ENCODE measurements around the gene TTF2. TPM values are rescaled to one million over a fixed set of nuclear protein-coding genes. Genes with fewer than 3 reads are reported as not detected.
"Not testable (repeated sequence)": the region's sequence is repeated elsewhere in the genome, so short reads cannot be mapped to it uniquely, and the experiment has no call there.

The TTF2 gene
- total RNA-seq, 4 donors from 2014 or later: 12.9 to 37.5 (median 19.3) TPM

GRCh38 chr1:117146575-117147340, 86.6 kb downstream of the TTF2 start:
- TF ChIP-seq POLR2A (IDR thresholded peaks at IDR 0.05): no peak
- TF ChIP-seq CTCF (IDR thresholded peaks at IDR 0.05): no peak
- no peak for TF ChIP-seq EP300 (IDR thresholded peaks at IDR 0.05)
- DNase-seq (ENCODE audit: low spot score in 2 of 2): no peak
- no peaks in the 10 kb centered on the region for H3K36me3 ChIP-seq
- WGBS, 2 donors: 69 to 77% methylated on average over 8 of the region's 8 CpGs
- no peaks in the 10 kb centered on the region for H3K9me3 ChIP-seq
- H3K4me1 ChIP-seq: no peaks in the 10 kb centered on the region
- no peak overlapping the region for H3K27ac ChIP-seq
- H3K4me3 ChIP-seq: no peak overlapping the region
- H3K27me3 ChIP-seq: no peaks in the 10 kb centered on the region

DNA sequence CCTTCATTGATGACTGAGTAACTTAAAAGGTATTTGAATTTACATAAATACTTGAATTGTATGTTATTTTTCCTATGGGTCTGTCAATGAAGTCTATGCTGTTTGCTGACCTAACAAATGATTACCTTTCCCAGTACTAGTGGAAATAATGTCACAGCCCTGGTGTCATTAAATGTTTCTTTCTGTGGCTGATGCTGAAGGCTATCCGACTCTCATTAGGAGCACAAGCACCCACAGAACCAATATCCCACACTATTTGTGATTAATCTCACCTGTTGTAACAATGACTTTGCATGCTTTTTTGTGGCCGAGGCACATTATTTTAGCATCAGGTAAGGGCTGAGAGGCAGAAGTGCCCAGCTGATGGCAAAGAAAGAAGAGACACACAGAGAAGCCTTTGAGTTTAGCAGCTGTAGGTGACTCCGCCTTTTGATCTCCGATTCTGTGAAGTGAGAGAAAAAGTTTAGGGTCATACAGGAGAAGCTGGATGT, 87.3 kb downstream of the TTF2 start:
- H3K36me3 ChIP-seq: no peaks in the 10 kb centered on the region
- H3K9me3 ChIP-seq: no peaks in the 10 kb centered on the region
- no peaks in the 10 kb centered on the region for H3K4me1 ChIP-seq
- no peak overlapping the region for H3K27ac ChIP-seq
- H3K27me3 ChIP-seq: no peaks in the 10 kb centered on the region
- TF ChIP-seq CTCF (IDR thresholded peaks at IDR 0.05) (no peak), EP300 (IDR thresholded peaks at IDR 0.05) (no peak), POLR2A (IDR thresholded peaks at IDR 0.05) (no peak)
- 65 to 87% methylated on average over 4 of the region's 4 CpGs for WGBS, 2 donors
- H3K4me3 ChIP-seq: no peak overlapping the region
- no peak for DNase-seq (ENCODE audit: low spot score in 2 of 2)

GRCh38 chr1:117147856-117148588, 87.9 kb downstream of the TTF2 start:
- Histone ChIP-seq H3K27ac (no peak overlapping the region), H3K27me3 (no peaks in the 10 kb centered on the region), H3K4me1 (no peaks in the 10 kb centered on the region), H3K9me3 (no peaks in the 10 kb centered on the region), H3K4me3 (no peak overlapping the region), H3K36me3 (no peaks in the 10 kb centered on the region)
- no peak for TF ChIP-seq CTCF (IDR thresholded peaks at IDR 0.05)
- TF ChIP-seq POLR2A (IDR thresholded peaks at IDR 0.05): no peak
- TF ChIP-seq EP300 (IDR thresholded peaks at IDR 0.05): no peak
- DNase-seq (ENCODE audit: low spot score in 2 of 2): no peak
- 53 to 63% methylated on average over 5 of the region's 5 CpGs for WGBS, 2 donors

DNA sequence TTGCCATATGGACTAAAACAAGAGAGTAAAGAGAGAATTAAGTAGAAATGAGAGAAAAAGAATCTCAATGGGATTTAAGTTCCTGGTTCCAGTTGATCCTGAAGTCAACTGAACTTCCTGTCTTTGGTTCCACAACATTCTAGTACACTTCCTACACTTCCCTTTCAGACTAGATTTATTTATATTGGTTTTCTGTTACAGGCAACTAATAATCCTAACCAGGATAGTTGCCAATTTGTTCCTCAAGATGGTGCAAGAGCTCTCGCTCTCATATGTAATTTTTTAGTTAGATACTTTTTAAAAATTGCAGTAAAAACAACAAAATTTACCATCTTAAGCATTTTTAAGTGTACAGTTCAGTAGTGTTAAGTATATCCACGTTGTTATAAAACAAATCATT, 90.2 kb downstream of the TTF2 start:
- DNase-seq (ENCODE audit: low spot score in 2 of 2): no peak
- Histone ChIP-seq H3K4me3 (no peak overlapping the region), H3K9me3 (no peaks in the 10 kb centered on the region), H3K4me1 (no peaks in the 10 kb centered on the region), H3K27me3 (no peaks in the 10 kb centered on the region), H3K36me3 (no peaks in the 10 kb centered on the region), H3K27ac (no peak overlapping the region)
- TF ChIP-seq CTCF (IDR thresholded peaks at IDR 0.05) (no peak), POLR2A (IDR thresholded peaks at IDR 0.05) (no peak), EP300 (IDR thresholded peaks at IDR 0.05) (no peak)
- 68 to 75% methylated on average over 2 of the region's 2 CpGs for WGBS, 2 donors

DNA sequence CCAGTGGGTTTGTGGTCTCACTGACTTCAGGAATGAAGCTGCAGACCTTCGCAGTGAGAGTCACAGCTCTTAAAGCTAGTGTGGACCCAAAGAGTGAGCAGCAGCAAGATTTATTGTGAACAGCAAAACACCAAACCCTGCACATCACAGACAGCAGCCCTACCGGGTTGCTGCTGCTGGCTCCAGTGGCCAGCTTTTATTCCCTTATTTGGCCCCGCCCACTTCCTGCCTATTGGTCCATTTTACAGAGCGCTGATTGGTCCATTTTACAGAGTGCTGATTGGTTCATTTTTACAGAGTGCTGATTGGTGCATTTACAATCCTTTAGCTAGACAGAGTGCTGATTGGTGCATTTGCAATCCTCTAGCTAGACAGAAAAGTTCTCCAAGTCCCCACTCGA, 91.2 kb downstream of the TTF2 start:
- 93 to 95% methylated on average over 5 of the region's 5 CpGs for WGBS, 2 donors
- not testable (repeated sequence) for H3K27ac ChIP-seq; DNase-seq (ENCODE audit: low spot score in 2 of 2); H3K27me3 ChIP-seq; H3K4me3 ChIP-seq; H3K9me3 ChIP-seq; H3K36me3 ChIP-seq; H3K4me1 ChIP-seq

Small RNA genes within 50 kb of the gene (small RNA-seq; reads per million reads assigned to genes)
- gene MIR942: not detected

Other genes with a start within 250 kb of the TTF2 start
- gene PTGFRN, start 150.4 kb upstream of the TTF2 start, total RNA-seq: 10 to 100 TPM; 10.2 to 19.0 (median 14.7) TPM
- 1 to 10 TPM in 1 of 4 donors, under 1 TPM in 2, not detected in 1; under 0.01 to 2.9 (median 0.59) TPM for gene CD101, start 58.6 kb upstream of the TTF2 start, total RNA-seq
- 1 to 10 TPM; 3.3 to 6.9 (median 4.8) TPM for gene TRIM45, start 61.4 kb downstream of the TTF2 start, total RNA-seq
- gene VTCN1, start 150.6 kb downstream of the TTF2 start, total RNA-seq: not detected